Transverse colon (tissue), 4 donors: ENCODE data around the gene CST7. TPM values are rescaled to one million over a fixed set of nuclear protein-coding genes. Genes with fewer than 3 reads are reported as not detected.

ENCODE experiments used
- DNase-seq: peaks from one replicate; pipeline ENCODE4 v3.0.0-alpha.2; 2019
- H3K27ac ChIP-seq, 4 donors: fragments of 200-600 bp; sonication (generic); 2 replicates each; pipeline ENCODE4 v1.5.1; 2016 to 2018; ENCODE audit warnings: inconsistent platforms in 4 of 4
- H3K27me3 ChIP-seq: fragments of 200-600 bp; sonication (generic); 2 replicates; pipeline ENCODE4 v1.5.1; 2017; ENCODE audit warnings: inconsistent platforms
- H3K36me3 ChIP-seq, 4 donors: fragments of 200-600 bp; sonication (generic); 2 replicates each; pipeline ENCODE4 v1.5.1; 2017 to 2019; ENCODE audit warnings: inconsistent platforms in 4 of 4
- H3K4me1 ChIP-seq, 4 donors: fragments of 200-600 bp; sonication (generic); 2 replicates each; pipeline ENCODE4 v1.5.1; 2017 to 2020; ENCODE audit warnings: inconsistent platforms in 4 of 4
- H3K4me3 ChIP-seq, 4 donors: fragments of 200-600 bp; sonication (generic); 1 replicate in 1 of 4; 2 replicates in 3 of 4; pipeline versions ENCODE4 v1.5.1 to v1.6.1; 2017 to 2019; ENCODE audit warnings: inconsistent platforms in 4 of 4
- H3K9me3 ChIP-seq, 2 donors: fragments of 200-600 bp; sonication (generic); 2 replicates each; pipeline ENCODE4 v1.5.1; 2017 to 2019; ENCODE audit warnings: inconsistent platforms in 2 of 2
- CTCF ChIP-seq, 5 experiments: fragments of 200-600 bp in 3 of 5; fragments of 450-650 bp in 2 of 5; sonication (generic) in 3 of 5; IDR thresholded peaks; 1 replicate in 2 of 5; 2 replicates in 3 of 5; pipeline ENCODE4 v1.5.1; 2016 to 2017; ENCODE audit warnings: antibody characterized with exemption in 5 of 5, inconsistent platforms in 3 of 5, mild to moderate bottlenecking in 2 of 5, moderate library complexity in 1 of 5
- EP300 ChIP-seq: sonication (generic); formaldehyde crosslinking; IDR thresholded peaks from one replicate; pipeline ENCODE4 v1.6.1; 2017; ENCODE audit warnings: antibody characterized with exemption, low read depth
- POLR2A ChIP-seq: fragments of 450-650 bp; IDR thresholded peaks from one replicate; pipeline ENCODE4 v1.6.1; 2016; ENCODE audit warnings: antibody characterized with exemption, mild to moderate bottlenecking, moderate library complexity
- POLR2AphosphoS5 ChIP-seq, 3 donors: sonication (generic); formaldehyde crosslinking; IDR thresholded peaks; one replicate each; pipeline ENCODE4 v1.6.1; 2016; ENCODE audit warnings: antibody characterized with exemption in 3 of 3
- WGBS, 2 donors: methylation state at CpG; one replicate each; pipeline ENCODE4 v1.1.5; 2018; ENCODE audit warnings: low coverage in 1 of 2; 5-methylcytosine and 5-hydroxymethylcytosine counted together
- in situ Hi-C, 4 donors: fragments of 200-750 bp; cut with MboI; loops; one replicate each; pipeline versions ENCODE4 v1.15.0 to v1.15.1; 2017; ENCODE audit warnings: low sequenced_read_pairs in 3 of 4, low pct_ligation_motif_present in 1 of 4, low pct_unique_long_range_greater_than_20kb in 1 of 4
- intact Hi-C: fragments of 100-400 bp; cut with DNase I; formaldehyde crosslinking; loops from one replicate; pipeline ENCODE4 v1.15.1; 2023; ENCODE audit warnings: low total_unique reads
- total RNA-seq, 4 donors: library from RNA; depleted of rRNA; stranded (reverse); fragments of >200 nt; gene quantifications; one replicate each; pipeline ENCODE4 v1.1.0, GENCODE V29; 2016

The CST7 gene
- total RNA-seq, 4 donors from 2014 or later = 3.2 to 3.3 TPM; not detected in 2

DNA sequence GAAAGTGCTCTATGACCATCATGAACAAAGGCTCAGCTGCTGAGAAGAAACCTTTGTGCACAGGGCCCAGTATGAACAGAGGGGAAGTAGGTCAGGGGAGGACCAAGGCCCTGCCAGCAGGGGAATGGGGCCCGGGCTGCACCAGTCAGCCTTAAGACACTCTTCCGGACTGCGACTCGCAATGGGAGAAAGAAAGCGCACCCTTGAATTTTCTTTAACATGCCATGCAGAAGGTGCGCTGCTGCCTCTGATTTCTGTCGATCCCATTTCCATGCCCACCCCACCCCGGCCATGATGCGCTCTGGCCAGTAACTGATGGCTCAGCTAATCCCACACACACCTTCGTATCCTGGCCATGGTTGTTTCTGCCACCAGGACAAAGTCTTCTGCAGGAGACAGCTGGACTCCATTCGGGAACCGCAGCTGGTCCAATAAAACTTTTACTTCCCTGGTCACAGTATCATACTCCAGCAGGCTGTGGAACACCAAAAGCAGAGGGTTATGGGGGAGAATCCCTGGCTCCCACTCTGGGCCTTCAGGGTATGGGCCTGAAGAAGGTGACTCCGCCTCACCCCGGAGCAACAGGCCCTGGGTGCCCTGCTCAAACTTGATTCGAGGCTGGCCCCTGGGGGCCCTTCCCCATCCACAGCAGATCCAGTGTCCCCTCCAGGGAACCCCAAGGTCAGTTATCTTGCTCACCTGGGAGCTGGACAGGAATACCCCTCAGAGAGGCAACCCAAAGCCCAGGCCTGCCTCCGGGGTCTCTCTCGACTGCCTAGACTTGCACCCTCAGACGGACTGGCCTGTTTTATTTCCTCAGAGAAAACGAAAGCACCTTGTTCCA lies 20.3 kb downstream of the CST7 start:
- H3K36me3 ChIP-seq = peaks cover 0 to 25% (median 0%) of the 10 kb centered on the region in 4 donors
- 88 to 92% methylated on average over 4 to 19 of the region's 19 CpGs for WGBS, 2 donors
- no peak overlapping the region for H3K27ac ChIP-seq
- intact Hi-C loops = no loop called here
- no peaks in the 10 kb centered on the region for H3K9me3 ChIP-seq
- DNase-seq = no peak
- in situ Hi-C loops = no loop called here
- no peaks in the 10 kb centered on the region for H3K27me3 ChIP-seq
- no peak overlapping the region for H3K4me3 ChIP-seq
- H3K4me1 ChIP-seq = no peaks in the 10 kb centered on the region
- TF ChIP-seq POLR2AphosphoS5 (IDR thresholded peaks at IDR 0.05) (no peak), POLR2A (no peak), EP300 (no peak), CTCF (IDR thresholded peaks at IDR 0.05) (no peak)

- Histone ChIP-seq H3K4me3 (no peak overlapping the region), H3K27me3 (no peaks in the 10 kb centered on the region), H3K36me3 (peaks cover 0 to 24% (median 0%) of the 10 kb centered on the region in 4 donors), H3K4me1 (no peaks in the 10 kb centered on the region), H3K9me3 (peaks cover 0 to 2% of the 10 kb centered on the region in 2 donors), H3K27ac (no peak overlapping the region)
- no peak for TF ChIP-seq CTCF (IDR thresholded peaks at IDR 0.05)
- no peak for TF ChIP-seq EP300
- no peak for TF ChIP-seq POLR2AphosphoS5 (IDR thresholded peaks at IDR 0.05)
- no peak for TF ChIP-seq POLR2A
- in situ Hi-C loops = no loop called here
- 75 to 96% methylated on average over 2 to 5 of the region's 5 CpGs for WGBS, 2 donors
- DNase-seq = no peak
- intact Hi-C loops = no loop called here
Measured at GRCh38 chr20:24970030-24970553, 21.0 kb downstream of the CST7 start.

GRCh38 chr20:24970754-24971153 lies 21.7 kb downstream of the CST7 start:
- H3K27me3 ChIP-seq = no peaks in the 10 kb centered on the region
- no peak overlapping the region for H3K27ac ChIP-seq
- H3K36me3 ChIP-seq = peaks cover 0 to 27% (median 0%) of the 10 kb centered on the region in 4 donors
- in situ Hi-C loops = no loop called here
- DNase-seq = no peak
- no peak for TF ChIP-seq POLR2AphosphoS5 (IDR thresholded peaks at IDR 0.05)
- TF ChIP-seq POLR2A = no peak
- no peak for TF ChIP-seq EP300
- no peak for TF ChIP-seq CTCF (IDR thresholded peaks at IDR 0.05)
- 81 to 84% methylated on average over 8 of the region's 8 CpGs for WGBS, 2 donors
- no peaks in the 10 kb centered on the region for H3K4me1 ChIP-seq
- H3K4me3 ChIP-seq = no peak overlapping the region
- intact Hi-C loops = no loop called here
- H3K9me3 ChIP-seq = peaks cover 0 to 6% of the 10 kb centered on the region in 2 donors

GRCh38 chr20:24971376-24972101 lies 22.5 kb downstream of the CST7 start:
- Histone ChIP-seq H3K4me3 (no peak overlapping the region), H3K27ac (no peak overlapping the region), H3K27me3 (no peaks in the 10 kb centered on the region), H3K4me1 (no peaks in the 10 kb centered on the region), H3K9me3 (peaks cover 0 to 6% of the 10 kb centered on the region in 2 donors), H3K36me3 (peaks cover 0 to 28% (median 2%) of the 10 kb centered on the region in 4 donors)
- DNase-seq = no peak
- intact Hi-C loops (no loop called here), in situ Hi-C loops (no loop called here)
- WGBS, 2 donors = 84 to 90% methylated on average over 5 to 6 of the region's 6 CpGs
- TF ChIP-seq POLR2A (no peak), POLR2AphosphoS5 (IDR thresholded peaks at IDR 0.05) (no peak), CTCF (IDR thresholded peaks at IDR 0.05) (no peak), EP300 (no peak)
